IMR-90 (cell line): Measurements from ENCODE around the gene CALCOCO1. TPM values are rescaled to one million over a fixed set of nuclear protein-coding genes. Genes with fewer than 3 reads are reported as not detected.

Experiments used
- ATAC-seq: fragments of 200-7000 bp; cut with Tn5 transposase; 2 replicates; pipeline ENCODE4 v1.9.1; 2020; ENCODE audit warnings: low read depth, mild to moderate bottlenecking, moderate library complexity
- BruUV-seq: library from RNA; stranded (reverse); fragments of 400-500 nt; replicated peaks from 2 replicates; lab custom pipeline; 2021; lab: Mats Ljungman, UMichigan
- CTCF ChIA-PET: fragments of 300-600 bp; formaldehyde crosslinking; extraction: SDS; loops from one replicate; lab custom pipeline; 2021; ENCODE audit warnings: antibody characterized with exemption; lab: Yijun Ruan, JAX
- POLR2A ChIA-PET: fragments of 300-600 bp; sonication (Branson Sonifier 250); formaldehyde crosslinking; loops from one replicate; lab custom pipeline; 2022; ENCODE audit warnings: antibody characterized with exemption; ENCODE audit not compliant: unreplicated experiment; lab: Charles Lee
- DNase-seq: peaks from one replicate; pipeline ENCODE4 v3.0.0; 2013
- H2AFZ ChIP-seq: replicated peaks from 2 replicates; pipeline ENCODE3; 2013; ENCODE audit warnings: low read length, mild to moderate bottlenecking; ENCODE audit not compliant: poor library complexity
- H2AK5ac ChIP-seq: 2 replicates; pipeline ENCODE4 v1.6.1; 2013; ENCODE audit warnings: low read depth, low read length, inconsistent platforms
- H2AK9ac ChIP-seq: replicated peaks from 2 replicates; pipeline ENCODE3; 2013; ENCODE audit warnings: mild to moderate bottlenecking, low read depth, low read length, moderate library complexity; ENCODE audit not compliant: poor library complexity
- H2BK120ac ChIP-seq: 2 replicates; pipeline ENCODE4 v1.6.1; 2013; ENCODE audit warnings: low read depth, low read length, inconsistent platforms
- H2BK15ac ChIP-seq: 3 replicates; pipeline ENCODE4 v1.6.1; 2013; ENCODE audit warnings: low read depth, low read length, inconsistent platforms
- H2BK20ac ChIP-seq: 2 replicates; pipeline ENCODE4 v1.6.1; 2013; ENCODE audit warnings: low read depth, mild to moderate bottlenecking, inconsistent platforms, low read length, moderate library complexity
- H2BK5ac ChIP-seq: 2 replicates; pipeline ENCODE4 v1.6.1; 2013; ENCODE audit warnings: mild to moderate bottlenecking, low read depth, low read length, inconsistent platforms; ENCODE audit not compliant: poor library complexity, severe bottlenecking
- H3K14ac ChIP-seq: replicated peaks from 2 replicates; pipeline ENCODE4 v1.6.1; 2013; ENCODE audit warnings: low read depth, low read length, inconsistent platforms
- H3K18ac ChIP-seq: 2 replicates; pipeline ENCODE4 v1.6.1; 2013; ENCODE audit warnings: low read depth, low read length, control low read depth
- H3K23ac ChIP-seq: 2 replicates; pipeline ENCODE4 v1.6.1; 2013; ENCODE audit warnings: low read depth, low read length, inconsistent platforms
- H3K27ac ChIP-seq: 2 replicates; pipeline ENCODE4 v1.5.1; 2013; ENCODE audit warnings: mild to moderate bottlenecking, control low read depth, low read length; ENCODE audit not compliant: insufficient read depth
- H3K27me3 ChIP-seq: 2 replicates; pipeline ENCODE4 v1.6.1; 2013; ENCODE audit warnings: low read length; ENCODE audit not compliant: control insufficient read depth, insufficient read depth
- H3K36me3 ChIP-seq: 2 replicates; pipeline ENCODE4 v1.6.1; 2013; ENCODE audit warnings: low read length, mixed read lengths; ENCODE audit not compliant: control insufficient read depth, insufficient read depth
- H3K4ac ChIP-seq: 2 replicates; pipeline ENCODE4 v1.6.1; 2013; ENCODE audit warnings: low read depth, low read length, inconsistent platforms
- H3K4me1 ChIP-seq: 2 replicates; pipeline ENCODE4 v1.6.1; 2013; ENCODE audit warnings: low read length, mixed read lengths; ENCODE audit not compliant: control insufficient read depth, insufficient read depth
- H3K4me2 ChIP-seq: 2 replicates; pipeline ENCODE4 v1.6.1; 2013; ENCODE audit warnings: low read depth, mild to moderate bottlenecking, control low read depth, low read length, moderate library complexity
- H3K4me3 ChIP-seq: 2 replicates; pipeline ENCODE4 v1.5.1; 2013; ENCODE audit warnings: low read depth, mild to moderate bottlenecking, control low read depth, low read length, moderate library complexity; ENCODE audit not compliant: insufficient read depth
- H3K56ac ChIP-seq: 2 replicates; pipeline ENCODE4 v1.6.1; 2013; ENCODE audit warnings: low read length, inconsistent platforms; ENCODE audit not compliant: insufficient read depth; ENCODE audit errors: extremely low read depth
- H3K79me1 ChIP-seq, 2 experiments: 2 replicates each; pipeline ENCODE4 v1.6.1; 2013; ENCODE audit warnings: low read length in 2 of 2, inconsistent platforms in 1 of 2, low read depth in 1 of 2
- H3K9ac ChIP-seq: 2 replicates; pipeline ENCODE4 v1.6.1; 2013; ENCODE audit warnings: low read depth, low read length, control low read depth
- H3K9me1 ChIP-seq: 2 replicates; pipeline ENCODE4 v1.6.1; 2013; ENCODE audit warnings: low read length, inconsistent platforms; ENCODE audit not compliant: insufficient read depth
- H3K9me3 ChIP-seq: 2 replicates; pipeline ENCODE4 v1.6.1; 2013; ENCODE audit warnings: low read length; ENCODE audit not compliant: control insufficient read depth, insufficient read depth
- H4K20me1 ChIP-seq: 2 replicates; pipeline ENCODE4 v1.6.1; 2013; ENCODE audit warnings: low read length, inconsistent platforms; ENCODE audit not compliant: insufficient read depth
- H4K5ac ChIP-seq: 2 replicates; pipeline ENCODE4 v1.6.1; 2013; ENCODE audit warnings: mild to moderate bottlenecking, low read depth, low read length, control low read depth
- H4K8ac ChIP-seq, 2 experiments: 2 replicates each; pipeline ENCODE4 v1.6.1; 2013; ENCODE audit warnings: low read depth in 2 of 2, low read length in 2 of 2, control low read depth in 1 of 2, inconsistent platforms in 1 of 2
- H4K91ac ChIP-seq: 2 replicates; pipeline ENCODE4 v1.6.1; 2013; ENCODE audit warnings: low read depth, low read length, inconsistent platforms; ENCODE audit not compliant: insufficient read depth
- BHLHE40 ChIP-seq: fragments of 150-350 bp; IDR thresholded peaks from 2 replicates; pipeline ENCODE4 v1.6.1; 2016; ENCODE audit warnings: mild to moderate bottlenecking, low read depth, low read length
- CEBPB ChIP-seq: IDR thresholded peaks from 2 replicates; pipeline ENCODE4 v1.6.1; 2012; ENCODE audit warnings: low read depth, low read length, improper control_type of control experiment
- CHD1 ChIP-seq: IDR thresholded peaks from 2 replicates; pipeline ENCODE4 v1.6.1; 2012; ENCODE audit warnings: low read depth, low read length, improper control_type of control experiment
- CTCF ChIP-seq: conservative IDR thresholded peaks from 2 replicates; pipeline ENCODE4 v1.5.1; 2012; ENCODE audit warnings: mild to moderate bottlenecking, low read depth, low read length, improper control_type of control experiment
- FOS ChIP-seq: fragments of 150-350 bp; IDR thresholded peaks from 2 replicates; pipeline ENCODE4 v1.6.1; 2016; ENCODE audit warnings: low read depth, low read length
- MAFK ChIP-seq: IDR thresholded peaks from 2 replicates; pipeline ENCODE4 v1.6.1; 2012; ENCODE audit warnings: low read depth, low read length, improper control_type of control experiment
- MAZ ChIP-seq: IDR thresholded peaks from 2 replicates; pipeline ENCODE4 v1.6.1; 2012; ENCODE audit warnings: low read depth, mild to moderate bottlenecking, low read length, improper control_type of control experiment, moderate library complexity, borderline replicate concordance
- MXI1 ChIP-seq: IDR thresholded peaks from 2 replicates; pipeline ENCODE4 v1.6.1; 2012; ENCODE audit warnings: low read depth, mild to moderate bottlenecking, low read length, moderate library complexity, borderline replicate concordance
- NFE2L2 ChIP-seq: fragments of 150-350 bp; IDR thresholded peaks from 2 replicates; pipeline ENCODE4 v1.6.1; 2016; ENCODE audit warnings: low read depth, mild to moderate bottlenecking, low read length
- POLR2A ChIP-seq: IDR thresholded peaks from 2 replicates; pipeline ENCODE4 v1.6.1; 2012; ENCODE audit warnings: mild to moderate bottlenecking, low read depth, low read length
- RAD21 ChIP-seq: IDR thresholded peaks from 2 replicates; pipeline ENCODE4 v1.6.1; 2012; ENCODE audit warnings: low read length, improper control_type of control experiment
- RCOR1 ChIP-seq: IDR thresholded peaks from 2 replicates; pipeline ENCODE4 v1.6.1; 2012; ENCODE audit warnings: mild to moderate bottlenecking, low read length, improper control_type of control experiment; ENCODE audit not compliant: insufficient replicate concordance
- RFX5 ChIP-seq: IDR thresholded peaks from 2 replicates; pipeline ENCODE4 v1.8.0; 2012; ENCODE audit warnings: low read depth, mild to moderate bottlenecking, low read length, moderate library complexity
- SMC3 ChIP-seq: fragments of 150-350 bp; IDR thresholded peaks from 2 replicates; pipeline ENCODE4 v1.6.1; 2016; ENCODE audit warnings: low read depth, mild to moderate bottlenecking, antibody characterized with exemption, low read length, moderate library complexity
- WGBS, 2 experiments: methylation state at CpG; one replicate each; pipeline versions ENCODE4 v1.1.5 to v1.1.7; 2013; ENCODE audit warnings: missing lambda C conversion rate in 2 of 2; ENCODE audit not compliant: insufficient read length in 1 of 2; ENCODE audit errors: extremely low coverage in 2 of 2; 5-methylcytosine and 5-hydroxymethylcytosine counted together
- dilution Hi-C: fragments of 300-500 bp; cut with HindIII; formaldehyde crosslinking; loops from one replicate; pipeline ENCODE4 v1.14.3; 2018; ENCODE audit warnings: low sequenced_read_pairs; ENCODE audit not compliant: unreplicated experiment
- in situ Hi-C: fragments of 300-500 bp; cut with MboI; formaldehyde crosslinking; loops from 3 replicates; pipeline ENCODE4 v1.14.3; 2019; ENCODE audit warnings: low sequenced_read_pairs, inconsistent platforms, mixed read lengths
- intact Hi-C: fragments of 100-400 bp; cut with micrococcal nuclease; formaldehyde crosslinking; loops from 2 replicates; pipeline ENCODE4 v1.10.0; 2022
- polyA plus RNA-seq, 3 experiments: library from polyadenylated mRNA; depleted of rRNA; stranded (reverse); fragments of >200 nt; gene quantifications; 2 replicates each; pipeline ENCODE4 v1.2.3, GENCODE V29; 2012; ENCODE audit warnings: low replicate concordance in 1 of 3
- total RNA-seq: library from RNA; depleted of rRNA; stranded (reverse); fragments of >200 nt; gene quantifications from 2 replicates; pipeline ENCODE4 v1.2.3, GENCODE V29; 2012
- TF ChIP-seq, protein P1 (sequence below): fragments of 150-350 bp; IDR thresholded peaks from 2 replicates; pipeline ENCODE4 v1.6.1; 2016; ENCODE audit warnings: low read depth, mild to moderate bottlenecking, low read length, moderate library complexity, borderline replicate concordance
- TF ChIP-seq, protein P2 (sequence below): fragments of 150-350 bp; IDR thresholded peaks from 2 replicates; pipeline ENCODE4 v1.6.1; 2017; ENCODE audit warnings: mild to moderate bottlenecking, antibody characterized with exemption, low read length, low read depth

CALCOCO1 gene
- total and polyA plus RNA-seq, 2 of the 4 experiments (the other 2 are of a cell fraction): 156 to 169 TPM

DNA sequence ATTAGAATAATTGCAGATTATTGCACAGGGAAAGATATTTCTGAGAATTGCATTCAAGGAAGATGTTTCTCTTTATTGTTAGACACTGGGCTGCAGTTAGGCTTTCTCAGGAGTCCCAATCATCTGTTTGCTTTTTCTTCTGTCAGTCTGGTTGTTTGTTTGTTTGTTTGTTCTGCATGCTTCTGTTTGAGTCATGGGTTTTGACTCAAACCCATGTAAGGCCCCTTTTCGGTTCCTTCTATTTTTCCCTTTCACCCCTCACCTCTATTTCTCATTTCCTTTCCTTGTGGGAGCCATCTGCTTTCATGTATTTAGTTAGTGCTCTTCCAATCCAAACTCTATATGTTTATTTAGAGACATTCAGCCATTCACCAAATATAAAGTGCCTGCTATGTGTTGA, 49.6 kb upstream of the CALCOCO1 start:
- in situ Hi-C loops: loop anchor here (10.0 kb wide), 1 partner anchor 428 kb away; no protein-coding TSS in a partner anchor
- POLR2A ChIA-PET: no interaction called here
- CTCF ChIA-PET: no interaction called here
- Histone ChIP-seq H3K4me3 (no peak overlapping the region), H3K23ac (no peak overlapping the region), H3K18ac (no peak overlapping the region), H2AFZ (no peak overlapping the region), H3K27ac (no peak overlapping the region), H4K5ac (no peak overlapping the region), H3K36me3 (no peaks in the 10 kb centered on the region), H3K4ac (no peak overlapping the region), H3K56ac (no peak overlapping the region), H3K4me1 (no peaks in the 10 kb centered on the region), H3K4me2 (no peak overlapping the region), H3K79me1 (no peaks in the 10 kb centered on the region), H3K27me3 (peaks cover 12% of the 10 kb centered on the region), H3K9ac (no peak overlapping the region), H2BK20ac (no peak overlapping the region), H2AK5ac (no peak overlapping the region), H3K14ac (no peak overlapping the region), H2BK5ac (no peak overlapping the region), H2BK120ac (no peak overlapping the region), H3K9me1 (no peaks in the 10 kb centered on the region), H4K8ac (no peak overlapping the region), H4K91ac (no peak overlapping the region), H2BK15ac (no peak overlapping the region), H3K9me3 (no peaks in the 10 kb centered on the region), H2AK9ac (no peak overlapping the region), H4K20me1 (no peaks in the 10 kb centered on the region)
- TF ChIP-seq MAFK: no peak
- no peak for TF ChIP-seq BHLHE40
- no peak for TF ChIP-seq RAD21
- TF ChIP-seq MXI1: no peak
- TF ChIP-seq NFE2L2: no peak
- TF ChIP-seq FOS: no peak
- no peak for TF ChIP-seq RCOR1
- TF ChIP-seq, protein P1, sequence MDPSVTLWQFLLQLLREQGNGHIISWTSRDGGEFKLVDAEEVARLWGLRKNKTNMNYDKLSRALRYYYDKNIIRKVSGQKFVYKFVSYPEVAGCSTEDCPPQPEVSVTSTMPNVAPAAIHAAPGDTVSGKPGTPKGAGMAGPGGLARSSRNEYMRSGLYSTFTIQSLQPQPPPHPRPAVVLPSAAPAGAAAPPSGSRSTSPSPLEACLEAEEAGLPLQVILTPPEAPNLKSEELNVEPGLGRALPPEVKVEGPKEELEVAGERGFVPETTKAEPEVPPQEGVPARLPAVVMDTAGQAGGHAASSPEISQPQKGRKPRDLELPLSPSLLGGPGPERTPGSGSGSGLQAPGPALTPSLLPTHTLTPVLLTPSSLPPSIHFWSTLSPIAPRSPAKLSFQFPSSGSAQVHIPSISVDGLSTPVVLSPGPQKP: no peak
- TF ChIP-seq POLR2A: no peak
- TF ChIP-seq, protein P2, sequence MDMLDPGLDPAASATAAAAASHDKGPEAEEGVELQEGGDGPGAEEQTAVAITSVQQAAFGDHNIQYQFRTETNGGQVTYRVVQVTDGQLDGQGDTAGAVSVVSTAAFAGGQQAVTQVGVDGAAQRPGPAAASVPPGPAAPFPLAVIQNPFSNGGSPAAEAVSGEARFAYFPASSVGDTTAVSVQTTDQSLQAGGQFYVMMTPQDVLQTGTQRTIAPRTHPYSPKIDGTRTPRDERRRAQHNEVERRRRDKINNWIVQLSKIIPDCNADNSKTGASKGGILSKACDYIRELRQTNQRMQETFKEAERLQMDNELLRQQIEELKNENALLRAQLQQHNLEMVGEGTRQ: no peak
- no peak for TF ChIP-seq CTCF
- TF ChIP-seq CHD1: no peak
- no peak for TF ChIP-seq MAZ
- no peak for TF ChIP-seq SMC3
- TF ChIP-seq CEBPB: no peak
- no peak for TF ChIP-seq RFX5
- dilution Hi-C loops: no loop called here
- ATAC-seq (no peak), DNase-seq (no peak)
- no CpG with 5 or more reads among the region's 1 CpG for WGBS, 2 experiments
- intact Hi-C loops: no loop called here
- BruUV-seq: no TSS peak
